ENCODE results near the gene DENND4B. TPM values are rescaled to one million over a fixed set of nuclear protein-coding genes. Genes with fewer than 3 reads are reported as not detected.

The DENND4B gene
- total and polyA plus RNA-seq, 9 of the 15 experiments (the other 6 are each of a cell fraction or from before 2014, with no cell fraction given): 9.5 to 80.5 (median 23.1) TPM

GRCh38 chr1:153960206-153960605 lies 13.7 kb upstream of the DENND4B start:
- peaks cover 69% of the 10 kb centered on the region for H3K79me2 ChIP-seq (ENCODE audit: control insufficient read depth, insufficient read depth, low read length)
- H3K9ac ChIP-seq (ENCODE audit: insufficient read depth in 1 of 2, low read depth in 2 of 2, low read length in 2 of 2): peak overlapping the region in 1 of 2 experiments; percentile 46; a peak in 1 of 4 replicates
- no peak for FAIRE-seq
- no peaks in the 10 kb centered on the region for H3K9me3 ChIP-seq (replicated peaks; ENCODE audit: control insufficient read depth, insufficient read depth, low read depth, low read length)
- no peak overlapping the region for H2AFZ ChIP-seq (ENCODE audit: low read depth, low read length)
- no peaks in the 10 kb centered on the region for H3K27me3 ChIP-seq (ENCODE audit: control insufficient read depth in 2 of 2, insufficient read depth in 2 of 2, low read length in 2 of 2)
- H3K36me3 ChIP-seq (ENCODE audit: control insufficient read depth, insufficient read depth, low read length): peaks cover 28% of the 10 kb centered on the region; the same call in 2 of the 3 replicates
- ChIA-PET POLR2A (interaction anchor here (1.1 to 4.9 kb wide), 6 partner anchors 13 to 37 kb away, joined by 4 to 39 read pairs (median 10); partner anchors contain the start of genes DENND4B, GATAD2B, JTB and RPS27), CTCF (ENCODE audit: low intra/inter-chr PET ratio) (no interaction called here)
- DNase-seq (ENCODE audit: extremely low read depth in 1 of 4, low spot score in 3 of 4): no peak
- H3K27ac ChIP-seq (ENCODE audit: extremely low read depth, low read depth, low read length): no peak overlapping the region
- H3K4me3 ChIP-seq: no peak overlapping the region
- TF ChIP-seq ASH1L (IDR thresholded peaks at IDR 0.05; ENCODE audit: borderline replicate concordance, low read depth, partially characterized antibody) (no peak), RBFOX2 (IDR thresholded peaks at IDR 0.05; ENCODE audit: low read depth, low read length) (peak; percentile 38), POLR2G (IDR thresholded peaks at IDR 0.05; ENCODE audit: low read depth, low read length) (0 out of 2 replicates have a peak, but pooled peaks have one; percentile 21)
- intact Hi-C loops (cut with micrococcal nuclease) (no loop called here), in situ Hi-C loops (cut with MboI) (no loop called here)
- H4K20me1 ChIP-seq (replicated peaks; ENCODE audit: control insufficient read depth, insufficient read depth, low read length): peaks cover 9% of the 10 kb centered on the region; the same call in 1 of the 2 replicates
- no peaks in the 10 kb centered on the region for H3K9me1 ChIP-seq (ENCODE audit: control insufficient read depth, insufficient read depth, low read length)
- no peak for ATAC-seq
- no TSS peak for BruUV-seq (replicated peaks)
- no peak overlapping the region; the same call in 1 of the 2 replicates for H3K4me2 ChIP-seq (ENCODE audit: insufficient read depth, low read length)
- 89% methylated on average over 11 of the region's 11 CpGs for WGBS (ENCODE audit: insufficient coverage, low coverage, missing lambda C conversion rate)
- peaks cover 30 to 37% of the 10 kb centered on the region in 2 experiments for H3K4me1 ChIP-seq (replicated peaks in 1 of 2; ENCODE audit: control insufficient read depth in 2 of 2, insufficient read depth in 2 of 2, low read length in 2 of 2)

GRCh38 chr1:153959454-153959853 lies 12.9 kb upstream of the DENND4B start:
- Histone ChIP-seq H3K4me1 (replicated peaks in 1 of 2; ENCODE audit: control insufficient read depth in 2 of 2, insufficient read depth in 2 of 2, low read length in 2 of 2) (peaks cover 30 to 33% of the 10 kb centered on the region in 2 experiments), H3K27ac (ENCODE audit: extremely low read depth, low read depth, low read length) (peak overlapping the region; percentile 55; the same call in 2 of the 3 replicates), H4K20me1 (replicated peaks; ENCODE audit: control insufficient read depth, insufficient read depth, low read length) (peaks cover 9% of the 10 kb centered on the region; the same call in 1 of the 2 replicates), H3K27me3 (ENCODE audit: control insufficient read depth in 2 of 2, insufficient read depth in 2 of 2, low read length in 2 of 2) (no peaks in the 10 kb centered on the region), H3K9me1 (ENCODE audit: control insufficient read depth, insufficient read depth, low read length) (no peaks in the 10 kb centered on the region), H3K9ac (ENCODE audit: insufficient read depth in 1 of 2, low read depth in 2 of 2, low read length in 2 of 2) (no peak overlapping the region), H3K79me2 (ENCODE audit: control insufficient read depth, insufficient read depth, low read length) (peaks cover 70% of the 10 kb centered on the region), H3K4me3 (no peak overlapping the region), H3K36me3 (ENCODE audit: control insufficient read depth, insufficient read depth, low read length) (peaks cover 32% of the 10 kb centered on the region; the same call in 2 of the 3 replicates), H2AFZ (ENCODE audit: low read depth, low read length) (no peak overlapping the region), H3K9me3 (replicated peaks; ENCODE audit: control insufficient read depth, insufficient read depth, low read depth, low read length) (no peaks in the 10 kb centered on the region), H3K4me2 (ENCODE audit: insufficient read depth, low read length) (no peak overlapping the region)
- WGBS (ENCODE audit: insufficient coverage, low coverage, missing lambda C conversion rate): 77% methylated on average over 3 of the region's 3 CpGs
- intact Hi-C loops (cut with micrococcal nuclease): no loop called here
- in situ Hi-C loops (cut with MboI): no loop called here
- ChIA-PET POLR2A (interaction anchor here (1.1 to 4.9 kb wide), 7 partner anchors 8 to 36 kb away, joined by 3 to 39 read pairs (median 12); partner anchors contain the start of genes CREB3L4, DENND4B, GATAD2B and RPS27), CTCF (ENCODE audit: low intra/inter-chr PET ratio) (no interaction called here)
- FAIRE-seq (no peak), DNase-seq (ENCODE audit: extremely low read depth in 1 of 4, low spot score in 3 of 4) (no peak), ATAC-seq (no peak)
- no TSS peak for BruUV-seq (replicated peaks)
- TF ChIP-seq ZNF318 (IDR thresholded peaks at IDR 0.05; ENCODE audit: borderline replicate concordance in 1 of 2, low read depth in 1 of 2) (no peak), CBFA2T2 (conservative IDR thresholded peaks at IDR 0.05) (no peak)

All from K562 (cell line).